Esophagus squamous epithelium (tissue), 4 donors: ENCODE measurements around the gene IGDCC3.

Source experiments
- POLR2A ChIP-seq, 4 donors: fragments of 450-650 bp; IDR thresholded peaks; one replicate each; pipeline ENCODE4 v1.6.1; 2017; ENCODE audit warnings: antibody characterized with exemption in 4 of 4, mild to moderate bottlenecking in 4 of 4, moderate library complexity in 3 of 4
- TF ChIP-seq, protein P1 (sequence below), 6 experiments: fragments of 450-650 bp in 4 of 6; fragments of 200-600 bp in 2 of 6; sonication (generic) in 2 of 6; IDR thresholded peaks; one replicate each; pipeline ENCODE4 v1.5.1; 2016 to 2019; ENCODE audit warnings: antibody characterized with exemption in 6 of 6, mild to moderate bottlenecking in 4 of 6, moderate library complexity in 4 of 6

- TF ChIP-seq, protein P1, sequence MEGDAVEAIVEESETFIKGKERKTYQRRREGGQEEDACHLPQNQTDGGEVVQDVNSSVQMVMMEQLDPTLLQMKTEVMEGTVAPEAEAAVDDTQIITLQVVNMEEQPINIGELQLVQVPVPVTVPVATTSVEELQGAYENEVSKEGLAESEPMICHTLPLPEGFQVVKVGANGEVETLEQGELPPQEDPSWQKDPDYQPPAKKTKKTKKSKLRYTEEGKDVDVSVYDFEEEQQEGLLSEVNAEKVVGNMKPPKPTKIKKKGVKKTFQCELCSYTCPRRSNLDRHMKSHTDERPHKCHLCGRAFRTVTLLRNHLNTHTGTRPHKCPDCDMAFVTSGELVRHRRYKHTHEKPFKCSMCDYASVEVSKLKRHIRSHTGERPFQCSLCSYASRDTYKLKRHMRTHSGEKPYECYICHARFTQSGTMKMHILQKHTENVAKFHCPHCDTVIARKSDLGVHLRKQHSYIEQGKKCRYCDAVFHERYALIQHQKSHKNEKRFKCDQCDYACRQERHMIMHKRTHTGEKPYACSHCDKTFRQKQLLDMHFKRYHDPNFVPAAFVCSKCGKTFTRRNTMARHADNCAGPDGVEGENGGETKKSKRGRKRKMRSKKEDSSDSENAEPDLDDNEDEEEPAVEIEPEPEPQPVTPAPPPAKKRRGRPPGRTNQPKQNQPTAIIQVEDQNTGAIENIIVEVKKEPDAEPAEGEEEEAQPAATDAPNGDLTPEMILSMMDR (IDR thresholded peaks at IDR 0.05): no peak
- TF ChIP-seq POLR2A (IDR thresholded peaks at IDR 0.05): no peak
Measured at GRCh38 chr15:65333148-65333820, 44.5 kb downstream of the IGDCC3 start.
